PFSK-1 (cell line): ENCODE measurements around the gene MYO16.

ENCODE experiments used
- POLR2AphosphoS5 ChIP-seq: IDR thresholded peaks from 2 replicates; pipeline ENCODE4 v1.6.1; 2012; ENCODE audit warnings: low read depth, mild to moderate bottlenecking, control low read depth, low read length, moderate library complexity
- SIN3A ChIP-seq: IDR thresholded peaks from 2 replicates; pipeline ENCODE4 v1.6.1; 2012; ENCODE audit warnings: mild to moderate bottlenecking, low read length, moderate library complexity, borderline replicate concordance; ENCODE audit not compliant: insufficient read depth
- TAF1 ChIP-seq: IDR thresholded peaks from 2 replicates; pipeline ENCODE4 v1.6.1; 2012; ENCODE audit warnings: low read length, control low read depth, borderline replicate concordance; ENCODE audit not compliant: insufficient read depth

- no peak for TF ChIP-seq POLR2AphosphoS5
- no peak for TF ChIP-seq SIN3A
- TF ChIP-seq TAF1: no peak
Measured at GRCh38 chr13:108987517-108987916, 358.1 kb downstream of the MYO16 start.
